DND-41 (cell line): ENCODE measurements around the gene BORCS6.

Experiments used
- CTCF ChIP-seq: IDR thresholded peaks from 2 replicates; pipeline ENCODE4 v1.5.1; 2012; ENCODE audit warnings: borderline replicate concordance, low read length, moderate library complexity, mild to moderate bottlenecking; ENCODE audit not compliant: poor library complexity, severe bottlenecking; ENCODE audit errors: extremely low read depth
- EZH2 ChIP-seq: IDR thresholded peaks from 3 replicates; pipeline ENCODE4 v1.6.1; 2012; ENCODE audit warnings: borderline replicate concordance, low read depth, mild to moderate bottlenecking, moderate library complexity, low read length, inconsistent platforms; ENCODE audit not compliant: severe bottlenecking

DNA sequence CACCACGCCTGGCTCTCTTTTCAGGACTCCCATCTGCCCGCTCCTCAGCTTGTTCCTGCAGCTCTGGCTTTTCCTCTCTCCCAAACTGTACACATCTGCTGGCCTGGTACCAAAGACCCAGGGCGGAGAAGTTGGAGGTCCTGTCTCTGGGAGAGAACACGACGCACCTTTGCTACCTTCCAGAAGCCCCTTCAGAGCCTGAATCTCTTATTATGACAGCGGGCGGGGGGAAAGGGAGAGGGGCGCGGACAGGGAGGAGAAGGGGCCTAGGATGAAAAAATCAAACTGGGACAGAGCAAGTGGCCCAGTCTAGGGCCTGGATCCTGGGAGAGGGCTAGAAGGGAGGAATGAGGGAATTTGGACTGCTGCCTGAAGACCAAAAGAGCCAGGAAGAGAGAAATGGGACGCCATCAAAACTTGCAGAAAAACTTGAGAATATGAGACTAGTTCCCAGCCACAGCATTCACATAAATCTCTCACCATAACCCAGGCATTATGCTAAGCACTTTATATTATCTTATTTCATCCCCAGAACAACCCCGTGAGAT is 35.3 kb downstream of the BORCS6 start:
- TF ChIP-seq CTCF (no peak), EZH2 (no peak)
